Measurements from ENCODE around the gene ANGPTL8.

Gene ANGPTL8

GRCh38 chr19:11236324-11237301 lies 2.8 kb upstream of the ANGPTL8 start:
- no peak for DNase-seq (ENCODE audit: low spot score)

GRCh38 chr19:11237321-11237720 lies 2.1 kb upstream of the ANGPTL8 start:
- DNase-seq (ENCODE audit: low spot score), result no peak

- no peak for DNase-seq (ENCODE audit: low spot score)
Measured at GRCh38 chr19:11238041-11238440, 1.4 kb upstream of the ANGPTL8 start.

- DNase-seq (ENCODE audit: low spot score), result no peak
Measured at GRCh38 chr19:11238781-11239376, 540 bp upstream of the ANGPTL8 start.

- no peak for DNase-seq (ENCODE audit: low spot score)
Measured at GRCh38 chr19:11240008-11240444, 607 bp downstream of the ANGPTL8 start.

DNA sequence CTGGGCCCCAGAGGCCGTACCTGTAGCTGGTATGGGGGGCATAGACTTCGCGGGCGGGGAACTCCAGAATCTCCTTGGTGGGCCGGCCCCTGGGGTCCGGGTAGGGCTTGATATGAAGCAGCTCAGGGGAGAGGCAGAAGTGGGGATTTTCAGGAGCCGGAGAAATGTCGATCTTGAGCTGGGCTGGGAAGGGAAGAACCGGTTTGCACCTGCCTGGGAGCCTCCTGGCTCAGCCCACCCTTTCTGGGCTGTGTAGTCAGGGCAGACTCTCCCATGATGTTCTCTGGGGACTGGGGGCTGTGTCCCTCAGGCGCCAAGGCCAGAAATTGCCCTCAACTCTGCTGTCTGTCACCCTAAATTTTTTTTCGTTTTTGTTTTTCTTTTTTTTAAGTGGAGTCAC lies 2.6 kb downstream of the ANGPTL8 start:
- no peak for DNase-seq (ENCODE audit: low spot score)

DNA sequence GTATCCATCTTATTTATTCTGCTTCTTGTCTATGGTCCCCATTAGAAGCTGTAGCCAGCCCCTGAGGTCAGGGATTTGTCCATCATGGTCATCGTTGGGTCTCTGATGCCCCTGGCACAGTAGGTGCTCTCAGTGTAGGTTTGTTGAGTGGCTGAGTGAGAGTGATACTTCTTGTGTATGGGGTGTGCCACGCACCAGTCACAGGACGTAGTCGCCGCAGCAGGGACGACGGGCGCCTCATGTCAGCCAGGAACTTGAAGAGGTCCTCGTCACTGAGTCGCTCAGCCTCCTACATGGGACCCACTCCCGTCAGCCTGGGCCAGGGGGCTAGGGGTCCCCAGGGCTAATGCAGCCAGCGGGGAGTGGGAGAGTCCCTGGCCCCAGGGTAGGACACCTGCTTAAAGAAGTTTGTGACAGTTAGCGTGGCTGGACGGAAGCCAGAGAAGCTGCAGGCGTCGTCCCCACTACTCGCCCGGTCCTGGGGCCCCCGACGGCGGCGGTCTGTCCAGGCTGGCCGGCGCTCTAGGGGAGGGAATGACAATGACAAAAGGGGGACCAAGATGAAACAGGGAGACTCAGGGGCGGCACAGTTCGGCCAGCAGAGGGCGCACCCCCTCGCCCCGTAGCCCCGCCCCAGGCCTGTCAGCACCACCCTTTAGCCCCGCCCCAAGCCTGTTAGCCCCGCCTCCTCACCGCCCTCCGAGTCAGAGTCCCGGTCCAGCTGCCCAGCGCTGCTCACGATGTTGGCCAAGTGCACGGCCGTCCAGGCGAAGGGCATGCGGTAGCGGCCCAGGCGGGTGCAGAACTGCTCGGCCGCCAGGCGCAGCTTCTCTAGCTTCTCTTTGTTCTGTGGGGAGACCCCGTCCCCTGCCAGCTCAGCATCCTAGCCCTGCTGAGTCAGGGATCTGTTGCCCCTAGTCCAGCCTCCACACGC lies 3.7 kb downstream of the ANGPTL8 start:
- DNase-seq (ENCODE audit: low spot score), result peak; percentile 83

DNA sequence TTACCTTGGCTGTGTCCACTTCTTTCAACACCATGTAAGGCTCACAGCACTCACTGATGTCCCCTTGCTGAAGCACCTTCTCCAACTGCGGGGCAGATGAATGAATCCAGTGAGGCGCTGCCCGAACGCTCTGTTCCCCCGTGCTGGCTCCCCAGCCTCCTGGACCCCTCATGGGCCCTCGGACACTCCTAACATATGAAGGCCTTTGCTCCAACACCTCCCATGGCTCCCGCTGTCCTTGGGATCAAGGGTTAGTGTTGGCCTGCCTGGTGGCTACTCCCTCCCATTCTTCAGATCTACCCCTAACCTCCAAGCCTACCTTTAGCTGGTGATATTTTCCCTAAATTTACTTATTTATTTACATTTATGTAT lies 4.4 kb downstream of the ANGPTL8 start:
- no peak for DNase-seq (ENCODE audit: low spot score)

- no peak for DNase-seq (ENCODE audit: low spot score)
Measured at GRCh38 chr19:11244846-11245589, 5.6 kb downstream of the ANGPTL8 start.

GRCh38 chr19:11246941-11247340 lies 7.5 kb downstream of the ANGPTL8 start:
- no peak for DNase-seq (ENCODE audit: low spot score)

- no peak for DNase-seq (ENCODE audit: low spot score)
Measured at GRCh38 chr19:11247391-11247790, 8.0 kb downstream of the ANGPTL8 start.

- DNase-seq (ENCODE audit: low spot score), result no peak
Measured at GRCh38 chr19:11247934-11248333, 8.5 kb downstream of the ANGPTL8 start.

DNA sequence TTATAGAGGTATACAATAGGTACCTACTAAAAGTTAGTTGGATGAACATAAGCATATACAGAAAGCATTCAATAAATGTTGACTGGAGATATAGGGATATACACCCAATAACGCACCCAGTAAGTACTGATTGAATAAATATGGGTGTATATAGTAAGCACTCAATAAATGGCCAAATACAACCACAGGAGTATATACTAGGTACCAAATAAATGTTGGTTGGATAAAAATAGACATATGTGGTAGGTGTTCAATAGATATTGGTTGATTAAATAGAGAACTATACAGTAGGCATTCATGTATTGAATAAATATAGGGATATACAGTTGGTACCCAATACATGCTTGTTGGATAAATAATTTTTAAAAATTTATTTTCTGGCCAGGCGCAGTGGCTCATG lies 9.4 kb downstream of the ANGPTL8 start:
- no peak for DNase-seq (ENCODE audit: low spot score)

DNA sequence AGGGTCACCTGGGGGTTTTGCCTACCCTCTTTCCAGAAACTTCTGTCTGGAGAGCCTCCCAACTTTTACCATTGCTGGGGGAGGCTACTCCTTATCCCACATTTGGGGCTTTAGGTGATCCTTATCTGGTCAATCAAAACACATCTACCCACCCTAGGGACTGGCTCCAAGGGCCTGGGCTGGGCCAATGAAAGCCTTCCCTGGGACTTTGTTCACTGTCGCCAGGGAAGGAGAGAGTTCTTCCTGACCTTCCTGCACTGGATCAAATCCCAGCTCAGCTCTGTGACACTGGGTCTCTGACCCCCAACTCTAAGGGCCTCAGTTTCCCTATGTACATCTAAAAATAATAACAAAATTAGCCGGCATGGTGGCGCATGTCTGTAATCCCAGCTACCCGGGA lies 11.8 kb downstream of the ANGPTL8 start:
- DNase-seq (ENCODE audit: low spot score), result no peak

DNA sequence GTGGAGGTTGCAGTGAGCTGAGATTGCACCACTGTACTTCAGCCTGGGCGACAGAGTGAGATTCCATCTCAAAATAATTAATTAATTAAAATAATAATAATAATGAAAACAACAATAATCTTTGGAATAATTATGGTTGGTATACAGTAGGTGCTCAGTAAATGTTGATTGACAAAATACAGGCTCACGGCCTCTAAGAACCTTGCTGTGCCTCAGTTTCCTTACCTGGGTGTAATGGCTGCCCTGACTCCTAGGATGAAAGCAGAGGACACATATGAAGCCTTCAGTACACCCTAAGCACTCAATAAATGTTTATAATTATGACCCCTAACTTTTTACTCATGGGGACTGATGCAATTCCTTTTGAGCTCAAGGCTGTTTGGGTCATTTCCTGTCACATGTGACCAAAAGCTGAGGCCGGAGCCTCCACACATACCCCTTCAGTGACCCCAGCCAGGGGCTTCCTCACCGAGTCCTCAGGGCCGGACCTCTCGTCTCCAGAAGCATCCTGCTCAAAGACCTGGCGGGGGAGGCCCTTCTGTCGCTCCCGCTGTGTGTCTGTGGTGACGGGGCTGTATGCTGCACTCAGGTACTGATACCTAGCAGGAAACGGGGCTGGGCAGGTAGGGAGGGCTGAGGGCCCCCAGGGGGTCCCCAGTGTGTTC lies 12.4 kb downstream of the ANGPTL8 start:
- no peak for DNase-seq (ENCODE audit: low spot score)

- no peak for DNase-seq (ENCODE audit: low spot score)
Measured at GRCh38 chr19:11252665-11253355, 13.4 kb downstream of the ANGPTL8 start.

- no peak for DNase-seq (ENCODE audit: low spot score)
Measured at GRCh38 chr19:11254666-11255065, 15.2 kb downstream of the ANGPTL8 start.

DNA sequence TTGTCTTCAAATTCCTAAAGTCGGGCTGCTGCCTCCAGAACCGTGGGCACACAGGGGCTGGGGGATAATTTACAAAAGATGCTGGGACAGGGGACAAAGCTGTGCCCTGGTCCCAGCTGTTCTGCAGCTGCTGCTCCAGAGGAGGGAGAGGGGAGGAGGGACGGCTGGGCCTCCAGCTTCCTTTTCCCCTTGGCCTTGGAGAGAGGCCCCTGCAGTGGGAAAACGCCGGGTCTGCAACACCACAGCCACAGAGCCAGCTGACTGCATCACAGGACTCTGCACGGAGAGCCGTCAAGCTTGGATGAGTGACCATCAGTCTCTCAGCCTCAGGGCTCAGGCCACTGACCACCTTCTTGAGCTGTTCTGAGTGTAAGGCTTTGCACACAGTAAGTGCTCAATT lies 16.8 kb downstream of the ANGPTL8 start:
- DNase-seq (ENCODE audit: low spot score), result no peak

- no peak for DNase-seq (ENCODE audit: low spot score)
Measured at GRCh38 chr19:11257846-11258380, 18.5 kb downstream of the ANGPTL8 start.

GRCh38 chr19:11260996-11261395 lies 21.6 kb downstream of the ANGPTL8 start:
- no peak for DNase-seq (ENCODE audit: low spot score)
